GM12878 (cell line): ENCODE measurements around the gene AKAP5. TPM values are rescaled to one million over a fixed set of nuclear protein-coding genes. Genes with fewer than 3 reads are reported as not detected.

Source experiments
- ATAC-seq: fragments of 200-7000 bp; cut with Tn5 transposase; 3 replicates; pipeline ENCODE4 v1.9.1; 2020; ENCODE audit warnings: mild to moderate bottlenecking, moderate library complexity
- BruUV-seq: library from RNA; stranded (reverse); fragments of 400-500 nt; replicated peaks from 2 replicates; lab custom pipeline; 2021; lab: Mats Ljungman, UMichigan
- CTCF ChIA-PET: fragments of 300-600 bp; sonication (Branson Sonifier 250); formaldehyde crosslinking; extraction: SDS; loops from one replicate; lab custom pipeline; 2021; ENCODE audit warnings: inconsistent platforms; lab: Yijun Ruan, JAX
- POLR2A ChIA-PET: fragments of 350-600 bp; formaldehyde crosslinking; extraction: SDS; loops from one replicate; lab custom pipeline; 2021; ENCODE audit warnings: inconsistent platforms; lab: Charles Lee
- RAD21 ChIA-PET: fragments of 300-600 bp; sonication (Branson Sonifier 250); formaldehyde crosslinking; loops from one replicate; lab custom pipeline; 2023; ENCODE audit warnings: antibody characterized with exemption; ENCODE audit not compliant: unreplicated experiment; lab: Charles Lee
- SMC1A ChIA-PET: fragments of 300-600 bp; sonication (Branson Sonifier 250); formaldehyde crosslinking; loops from one replicate; lab custom pipeline; 2023; ENCODE audit not compliant: unreplicated experiment, uncharacterized antibody; lab: Charles Lee
- DNase-seq: peaks from one replicate; pipeline ENCODE4 v3.0.0-alpha.2; 2011; ENCODE audit warnings: low read depth, low spot score
- FAIRE-seq: peaks from 3 replicates; lab custom pipeline; 2011; peaks lifted over from hg19 to GRCh38; lab: Jason Lieb, UNC
- H2AFZ ChIP-seq: 2 replicates; pipeline ENCODE4 v1.6.0; 2011; ENCODE audit warnings: low read depth, low read length, control low read depth; ENCODE audit not compliant: control insufficient read depth
- H3K27ac ChIP-seq: 2 replicates; pipeline ENCODE4 v1.5.1; 2011; ENCODE audit warnings: control low read depth; ENCODE audit not compliant: control insufficient read depth, insufficient read depth
- H3K27me3 ChIP-seq, 2 experiments: replicated peaks in 1 of 2; 2 replicates each; pipeline versions ENCODE4 v1.6.0 to v1.6.1; 2011; ENCODE audit warnings: low read length in 1 of 2; ENCODE audit not compliant: control insufficient read depth in 2 of 2, insufficient read depth in 2 of 2
- H3K36me3 ChIP-seq, 2 experiments: 2 replicates each; pipeline ENCODE4 v1.5.1; 2011; ENCODE audit warnings: low read length in 1 of 2; ENCODE audit not compliant: control insufficient read depth in 2 of 2, insufficient read depth in 2 of 2
- H3K4me1 ChIP-seq: 2 replicates; pipeline ENCODE4 v1.6.1; 2011; ENCODE audit warnings: mild to moderate bottlenecking, low read length, moderate library complexity, mixed read lengths; ENCODE audit not compliant: control insufficient read depth, insufficient read depth
- H3K4me2 ChIP-seq: 2 replicates; pipeline ENCODE4 v1.6.0; 2011; ENCODE audit warnings: control low read depth; ENCODE audit not compliant: control insufficient read depth, insufficient read depth
- H3K4me3 ChIP-seq: fragments of 200-600 bp; sonication (generic); 2 replicates; pipeline ENCODE4 v1.5.1; 2016
- H3K79me2 ChIP-seq: 2 replicates; pipeline ENCODE4 v1.6.0; 2011; ENCODE audit warnings: low read length; ENCODE audit not compliant: control insufficient read depth, insufficient read depth
- H3K9ac ChIP-seq: 2 replicates; pipeline ENCODE4 v1.8.0; 2011; ENCODE audit warnings: low read length, control low read depth, mixed read lengths; ENCODE audit not compliant: control insufficient read depth, insufficient read depth
- H3K9me3 ChIP-seq: replicated peaks from 3 replicates; pipeline ENCODE4 v1.5.1; 2011; ENCODE audit warnings: mild to moderate bottlenecking, low read length; ENCODE audit not compliant: control insufficient read depth, insufficient read depth
- H4K20me1 ChIP-seq: 2 replicates; pipeline ENCODE4 v1.6.0; 2011; ENCODE audit not compliant: control insufficient read depth, insufficient read depth
- POLR2AphosphoS5 ChIP-seq: IDR thresholded peaks from 2 replicates; pipeline ENCODE4 v1.6.1; 2011; ENCODE audit warnings: mild to moderate bottlenecking, low read length, inconsistent platforms
- SMAD5 ChIP-seq: IDR thresholded peaks from 2 replicates; pipeline ENCODE4 v1.6.1; 2016; ENCODE audit warnings: antibody characterized with exemption, low read depth
- WGBS: methylation state at CpG from one replicate; pipeline ENCODE4 v1.1.6; 2016; ENCODE audit warnings: low lambda C conversion rate; ENCODE audit not compliant: insufficient replicate concordance, insufficient coverage; ENCODE audit errors: missing lambda C conversion rate; 5-methylcytosine and 5-hydroxymethylcytosine counted together
- in situ Hi-C: fragments of 300-500 bp; cut with MboI; formaldehyde crosslinking; loops from 9 replicates; pipeline ENCODE4 v1.14.3; 2018; ENCODE audit warnings: mixed read lengths
- intact Hi-C: fragments of 100-400 bp; cut with micrococcal nuclease; formaldehyde crosslinking; loops from one replicate; pipeline ENCODE4 v1.14.2; 2022; ENCODE audit not compliant: unreplicated experiment
- polyA plus RNA-seq, 11 experiments: library from polyadenylated mRNA; depleted of rRNA in 4 of 11; unstranded in 6 of 11; stranded (reverse) in 5 of 11; fragments of >200 nt; fragmentation: Nextera tagmentation in 4 of 11; fragmentation: Illumina TruSeq in 1 of 11; extraction: Ambion mirVana in 4 of 11; extraction: Trizol in 1 of 11; gene quantifications; 1 replicate in 1 of 11; 2 replicates in 10 of 11; pipeline versions ENCODE4 v1.2.1 to v1.2.3, GENCODE V29; 2011 to 2016; ENCODE audit warnings: inconsistent platforms in 2 of 11, missing spikeins in 2 of 11, low read depth in 1 of 11
- total RNA-seq, 4 experiments: library from RNA; depleted of rRNA in 3 of 4; stranded (reverse); fragments of >200 nt in 3 of 4; fragmentation: Illumina TruSeq in 1 of 4; extraction: Trizol in 1 of 4; gene quantifications; 2 replicates each; pipeline versions ENCODE4 v1.2.1 to v1.2.3, GENCODE V29; 2013 to 2021
- TF ChIP-seq, protein P1 (sequence below): IDR thresholded peaks from 2 replicates; pipeline ENCODE4 v1.6.1; 2011; ENCODE audit warnings: low read depth, low read length, improper control_type of control experiment, borderline replicate concordance
- TF ChIP-seq, protein P2 (sequence below): fragments of 450-650 bp; IDR thresholded peaks from 2 replicates; pipeline ENCODE4 v1.6.1; 2017; ENCODE audit warnings: mild to moderate bottlenecking, low read depth, inconsistent platforms; ENCODE audit not compliant: poor library complexity, severe bottlenecking

The AKAP5 gene
- total and polyA plus RNA-seq, 10 of the 15 experiments (the other 5 are each of a cell fraction or from before 2014, with no cell fraction given) = 0.45 to 5.1 (median 1.7) TPM

DNA sequence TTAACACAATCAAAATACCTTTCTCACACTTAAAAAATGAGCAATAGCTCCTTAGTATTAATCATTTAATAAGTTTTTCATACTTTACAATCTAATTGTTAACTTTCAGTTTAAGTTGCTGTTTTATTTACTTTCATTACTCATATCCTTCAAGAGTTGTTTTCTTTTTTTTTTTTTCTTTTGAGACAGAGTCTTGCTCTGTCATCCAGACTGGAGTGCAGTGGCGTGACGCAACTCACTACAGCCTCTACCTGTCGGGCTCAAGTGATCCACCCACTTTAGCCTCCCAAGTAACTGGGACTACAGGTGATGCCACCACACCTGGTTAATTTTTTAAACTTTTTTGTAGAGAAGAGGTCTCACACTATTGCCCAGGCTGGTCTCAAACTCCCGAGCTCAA, 55.4 kb downstream of the AKAP5 start (continued):
- TF ChIP-seq, protein P1, sequence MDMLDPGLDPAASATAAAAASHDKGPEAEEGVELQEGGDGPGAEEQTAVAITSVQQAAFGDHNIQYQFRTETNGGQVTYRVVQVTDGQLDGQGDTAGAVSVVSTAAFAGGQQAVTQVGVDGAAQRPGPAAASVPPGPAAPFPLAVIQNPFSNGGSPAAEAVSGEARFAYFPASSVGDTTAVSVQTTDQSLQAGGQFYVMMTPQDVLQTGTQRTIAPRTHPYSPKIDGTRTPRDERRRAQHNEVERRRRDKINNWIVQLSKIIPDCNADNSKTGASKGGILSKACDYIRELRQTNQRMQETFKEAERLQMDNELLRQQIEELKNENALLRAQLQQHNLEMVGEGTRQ = no peak

DNA sequence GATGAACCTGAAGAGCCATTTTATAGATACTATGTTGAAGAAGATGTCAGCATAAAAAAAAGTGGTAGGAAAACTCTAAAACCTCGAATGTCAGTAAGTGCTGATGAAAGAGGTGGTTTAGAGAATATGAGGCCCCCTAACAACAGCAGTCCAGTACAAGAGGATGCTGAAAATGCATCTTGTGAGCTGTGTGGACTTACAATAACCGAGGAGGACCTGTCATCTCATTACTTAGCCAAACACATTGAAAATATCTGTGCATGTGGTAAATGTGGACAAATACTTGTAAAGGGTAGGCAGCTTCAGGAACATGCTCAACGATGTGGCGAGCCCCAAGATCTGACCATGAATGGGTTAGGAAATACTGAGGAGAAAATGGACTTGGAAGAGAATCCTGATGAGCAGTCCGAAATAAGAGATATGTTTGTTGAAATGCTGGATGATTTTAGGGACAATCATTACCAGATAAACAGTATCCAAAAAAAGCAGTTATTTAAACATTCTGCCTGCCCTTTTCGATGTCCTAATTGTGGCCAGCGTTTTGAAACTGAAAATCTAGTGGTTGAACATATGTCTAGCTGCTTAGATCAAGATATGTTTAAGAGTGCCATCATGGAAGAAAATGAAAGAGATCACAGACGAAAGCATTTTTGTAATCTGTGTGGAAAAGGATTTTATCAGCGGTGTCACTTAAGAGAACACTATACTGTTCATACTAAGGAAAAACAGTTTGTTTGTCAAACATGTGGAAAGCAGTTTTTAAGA, 57.5 kb downstream of the AKAP5 start:
- Histone ChIP-seq H3K4me2 (no peak overlapping the region), H3K9me3 (no peaks in the 10 kb centered on the region), H3K36me3 (peaks cover 6 to 27% of the 10 kb centered on the region in 2 experiments), H4K20me1 (no peaks in the 10 kb centered on the region), H3K27ac (no peak overlapping the region), H3K79me2 (peaks cover 41% of the 10 kb centered on the region), H3K4me3 (no peak overlapping the region), H3K27me3 (no peaks in the 10 kb centered on the region), H2AFZ (no peak overlapping the region), H3K4me1 (no peaks in the 10 kb centered on the region), H3K9ac (no peak overlapping the region)
- ChIA-PET POLR2A (interaction anchor here (0.6 kb wide), 1 partner anchor 17 kb away, joined by 3 read pairs; no protein-coding TSS in a partner anchor), RAD21 (no interaction called here), CTCF (interaction anchor here (1.5 to 5.4 kb wide), 6 partner anchors 12 to 219 kb away, joined by 3 to 37 read pairs (median 4); no protein-coding TSS in a partner anchor), SMC1A (interaction anchor here (0.8 to 2.6 kb wide), 6 partner anchors 8 to 25 kb away, joined by 3 to 14 read pairs (median 8); no protein-coding TSS in a partner anchor)
- in situ Hi-C loops = no loop called here
- DNase-seq = no peak
- FAIRE-seq = no peak
- TF ChIP-seq SMAD5 (no peak), POLR2AphosphoS5 (peak; percentile 50; the same call in 1 of the 2 replicates)
- TF ChIP-seq, protein P2, sequence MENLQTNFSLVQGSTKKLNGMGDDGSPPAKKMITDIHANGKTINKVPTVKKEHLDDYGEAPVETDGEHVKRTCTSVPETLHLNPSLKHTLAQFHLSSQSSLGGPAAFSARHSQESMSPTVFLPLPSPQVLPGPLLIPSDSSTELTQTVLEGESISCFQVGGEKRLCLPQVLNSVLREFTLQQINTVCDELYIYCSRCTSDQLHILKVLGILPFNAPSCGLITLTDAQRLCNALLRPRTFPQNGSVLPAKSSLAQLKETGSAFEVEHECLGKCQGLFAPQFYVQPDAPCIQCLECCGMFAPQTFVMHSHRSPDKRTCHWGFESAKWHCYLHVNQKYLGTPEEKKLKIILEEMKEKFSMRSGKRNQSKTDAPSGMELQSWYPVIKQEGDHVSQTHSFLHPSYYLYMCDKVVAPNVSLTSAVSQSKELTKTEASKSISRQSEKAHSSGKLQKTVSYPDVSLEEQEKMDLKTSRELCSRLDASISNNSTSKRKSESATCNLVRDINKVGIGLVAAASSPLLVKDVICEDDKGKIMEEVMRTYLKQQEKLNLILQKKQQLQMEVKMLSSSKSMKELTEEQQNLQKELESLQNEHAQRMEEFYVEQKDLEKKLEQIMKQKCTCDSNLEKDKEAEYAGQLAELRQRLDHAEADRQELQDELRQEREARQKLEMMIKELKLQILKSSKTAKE = no peak
- TSS peak; percentile 50 for BruUV-seq
- WGBS = 82% methylated on average over 9 of the region's 9 CpGs
- ATAC-seq = no peak; the same call in 1 of the 3 replicates
- intact Hi-C loops = no loop called here

Other genes starting within 250 kb of the AKAP5 start
- gene ESR2, start 171.1 kb upstream of the AKAP5 start, total RNA-seq (2014; rRNA removed) = 1.0 and 1.1 TPM in 2 replicates
- gene ESR2, start 171.1 kb upstream of the AKAP5 start, total RNA-seq (2014; rRNA removed; fragmentation: Illumina TruSeq; extraction: Trizol) = 0.85 and 1.1 TPM in 2 replicates
- 1.1 and 1.6 TPM in 2 replicates for gene ESR2, start 171.1 kb upstream of the AKAP5 start, total RNA-seq (2021)
- gene ESR2, start 171.1 kb upstream of the AKAP5 start, polyA plus RNA-seq (2011; rRNA removed) = 2.6 TPM in 2 replicates
- gene ESR2, start 171.1 kb upstream of the AKAP5 start, polyA plus RNA-seq (2014; fragmentation: Illumina TruSeq; extraction: Trizol) = 0.54 and 0.76 TPM in 2 replicates
- under 1 TPM; 0.29 to 0.31 TPM for gene ESR2, start 171.1 kb upstream of the AKAP5 start, polyA plus RNA-seq (2014; fragmentation: Nextera tagmentation; extraction: Ambion mirVana)
- gene ESR2, start 171.1 kb upstream of the AKAP5 start, polyA plus RNA-seq (2014; rRNA removed) = 1.0 and 1.3 TPM in 2 replicates
- gene ESR2, start 171.1 kb upstream of the AKAP5 start, polyA plus RNA-seq (2016; fragmentation: Nextera tagmentation; extraction: Ambion mirVana) = under 1 TPM; 0.44 to 0.59 TPM
- gene MTHFD1, start 77.1 kb upstream of the AKAP5 start, total RNA-seq (2014; rRNA removed) = 153 and 160 TPM in 2 replicates
- 114 and 123 TPM in 2 replicates for gene MTHFD1, start 77.1 kb upstream of the AKAP5 start, total RNA-seq (2014; rRNA removed; fragmentation: Illumina TruSeq; extraction: Trizol)
- gene MTHFD1, start 77.1 kb upstream of the AKAP5 start, total RNA-seq (2021) = 237 and 261 TPM in 2 replicates
- 81.9 and 99.3 TPM in 2 replicates for gene MTHFD1, start 77.1 kb upstream of the AKAP5 start, polyA plus RNA-seq (2011; rRNA removed)
- 210 TPM in 2 replicates for gene MTHFD1, start 77.1 kb upstream of the AKAP5 start, polyA plus RNA-seq (2014; fragmentation: Illumina TruSeq; extraction: Trizol)
- 100 to 1,000 TPM; 140 to 177 TPM for gene MTHFD1, start 77.1 kb upstream of the AKAP5 start, polyA plus RNA-seq (2014; fragmentation: Nextera tagmentation; extraction: Ambion mirVana)
- 169 and 181 TPM in 2 replicates for gene MTHFD1, start 77.1 kb upstream of the AKAP5 start, polyA plus RNA-seq (2014; rRNA removed)
- 100 to 1,000 TPM; 301 to 310 TPM for gene MTHFD1, start 77.1 kb upstream of the AKAP5 start, polyA plus RNA-seq (2016; fragmentation: Nextera tagmentation; extraction: Ambion mirVana)
- gene ZBTB25, start 38.3 kb downstream of the AKAP5 start, total RNA-seq (2014; rRNA removed) = 8.8 and 11.2 TPM in 2 replicates
- gene ZBTB25, start 38.3 kb downstream of the AKAP5 start, total RNA-seq (2014; rRNA removed; fragmentation: Illumina TruSeq; extraction: Trizol) = 9.6 and 10.0 TPM in 2 replicates
- gene ZBTB25, start 38.3 kb downstream of the AKAP5 start, total RNA-seq (2021) = 10.9 and 12.5 TPM in 2 replicates
- 33.9 and 34.0 TPM in 2 replicates for gene ZBTB25, start 38.3 kb downstream of the AKAP5 start, polyA plus RNA-seq (2011; rRNA removed)
- gene ZBTB25, start 38.3 kb downstream of the AKAP5 start, polyA plus RNA-seq (2014; fragmentation: Illumina TruSeq; extraction: Trizol) = 9.8 and 10.7 TPM in 2 replicates
- gene ZBTB25, start 38.3 kb downstream of the AKAP5 start, polyA plus RNA-seq (2014; fragmentation: Nextera tagmentation; extraction: Ambion mirVana) = 1 to 10 TPM; 4.1 to 5.6 TPM
- gene ZBTB25, start 38.3 kb downstream of the AKAP5 start, polyA plus RNA-seq (2014; rRNA removed) = 7.0 and 7.8 TPM in 2 replicates
- gene ZBTB25, start 38.3 kb downstream of the AKAP5 start, polyA plus RNA-seq (2016; fragmentation: Nextera tagmentation; extraction: Ambion mirVana) = 10 to 100 TPM; 11.2 to 13.9 TPM
- gene ZBTB1, start 39.3 kb downstream of the AKAP5 start, total RNA-seq (2014; rRNA removed) = 29.1 and 34.2 TPM in 2 replicates
- gene ZBTB1, start 39.3 kb downstream of the AKAP5 start, total RNA-seq (2014; rRNA removed; fragmentation: Illumina TruSeq; extraction: Trizol) = 53.8 and 53.9 TPM in 2 replicates
- gene ZBTB1, start 39.3 kb downstream of the AKAP5 start, total RNA-seq (2021) = 49.1 and 49.3 TPM in 2 replicates
- gene ZBTB1, start 39.3 kb downstream of the AKAP5 start, polyA plus RNA-seq (2011; rRNA removed) = 127 and 195 TPM in 2 replicates
- 58.9 and 83.2 TPM in 2 replicates for gene ZBTB1, start 39.3 kb downstream of the AKAP5 start, polyA plus RNA-seq (2014; fragmentation: Illumina TruSeq; extraction: Trizol)
- gene ZBTB1, start 39.3 kb downstream of the AKAP5 start, polyA plus RNA-seq (2014; fragmentation: Nextera tagmentation; extraction: Ambion mirVana) = 10 to 100 TPM; 12.3 to 18.0 TPM
- gene ZBTB1, start 39.3 kb downstream of the AKAP5 start, polyA plus RNA-seq (2014; rRNA removed) = 35.5 and 42.6 TPM in 2 replicates
- 10 to 100 TPM; 36.2 to 37.5 TPM for gene ZBTB1, start 39.3 kb downstream of the AKAP5 start, polyA plus RNA-seq (2016; fragmentation: Nextera tagmentation; extraction: Ambion mirVana)
- gene HSPA2, start 75.2 kb downstream of the AKAP5 start, total RNA-seq (2014; rRNA removed) = 0.87 and 0.96 TPM in 2 replicates
- gene HSPA2, start 75.2 kb downstream of the AKAP5 start, total RNA-seq (2014; rRNA removed; fragmentation: Illumina TruSeq; extraction: Trizol) = 0.37 and 0.54 TPM in 2 replicates
- gene HSPA2, start 75.2 kb downstream of the AKAP5 start, total RNA-seq (2021) = 1.1 and 1.4 TPM in 2 replicates
- gene HSPA2, start 75.2 kb downstream of the AKAP5 start, polyA plus RNA-seq (2011; rRNA removed) = 0.26 TPM in 2 replicates
- gene HSPA2, start 75.2 kb downstream of the AKAP5 start, polyA plus RNA-seq (2014; fragmentation: Illumina TruSeq; extraction: Trizol) = 0.25 and 0.28 TPM in 2 replicates
- under 1 TPM; 0.02 to 0.03 TPM for gene HSPA2, start 75.2 kb downstream of the AKAP5 start, polyA plus RNA-seq (2014; fragmentation: Nextera tagmentation; extraction: Ambion mirVana)
- gene HSPA2, start 75.2 kb downstream of the AKAP5 start, polyA plus RNA-seq (2014; rRNA removed) = 0.65 and 0.77 TPM in 2 replicates
- 1 to 10 TPM; 1.0 to 1.2 TPM for gene HSPA2, start 75.2 kb downstream of the AKAP5 start, polyA plus RNA-seq (2016; fragmentation: Nextera tagmentation; extraction: Ambion mirVana)
- not detected in 2 replicates for gene PPP1R36, start 84.5 kb downstream of the AKAP5 start, total RNA-seq (2014; rRNA removed)
- gene PPP1R36, start 84.5 kb downstream of the AKAP5 start, total RNA-seq (2014; rRNA removed; fragmentation: Illumina TruSeq; extraction: Trizol) = 0.13 TPM in 1 of 2 replicates, not detected in the other
- not detected in 2 replicates for gene PPP1R36, start 84.5 kb downstream of the AKAP5 start, total RNA-seq (2021)
- gene PPP1R36, start 84.5 kb downstream of the AKAP5 start, polyA plus RNA-seq (2011; rRNA removed) = 0.12 and 0.14 TPM in 2 replicates
- gene PPP1R36, start 84.5 kb downstream of the AKAP5 start, polyA plus RNA-seq (2014; fragmentation: Illumina TruSeq; extraction: Trizol) = not detected in 2 replicates
- gene PPP1R36, start 84.5 kb downstream of the AKAP5 start, polyA plus RNA-seq (2014; fragmentation: Nextera tagmentation; extraction: Ambion mirVana) = not detected
- not detected in 2 replicates for gene PPP1R36, start 84.5 kb downstream of the AKAP5 start, polyA plus RNA-seq (2014; rRNA removed)
- gene PPP1R36, start 84.5 kb downstream of the AKAP5 start, polyA plus RNA-seq (2016; fragmentation: Nextera tagmentation; extraction: Ambion mirVana) = not detected
- gene PLEKHG3, start 238.9 kb downstream of the AKAP5 start, total RNA-seq (2014; rRNA removed) = 0.05 TPM in 1 of 2 replicates, not detected in the other
- gene PLEKHG3, start 238.9 kb downstream of the AKAP5 start, total RNA-seq (2014; rRNA removed; fragmentation: Illumina TruSeq; extraction: Trizol) = not detected in 2 replicates
- 0.32 and 0.64 TPM in 2 replicates for gene PLEKHG3, start 238.9 kb downstream of the AKAP5 start, total RNA-seq (2021)
- gene PLEKHG3, start 238.9 kb downstream of the AKAP5 start, polyA plus RNA-seq (2011; rRNA removed) = 0.37 and 0.73 TPM in 2 replicates
- gene PLEKHG3, start 238.9 kb downstream of the AKAP5 start, polyA plus RNA-seq (2014; fragmentation: Illumina TruSeq; extraction: Trizol) = 0.03 TPM in 1 of 2 replicates, not detected in the other
- not detected for gene PLEKHG3, start 238.9 kb downstream of the AKAP5 start, polyA plus RNA-seq (2014; fragmentation: Nextera tagmentation; extraction: Ambion mirVana)
- 0.05 and 0.06 TPM in 2 replicates for gene PLEKHG3, start 238.9 kb downstream of the AKAP5 start, polyA plus RNA-seq (2014; rRNA removed)
- gene PLEKHG3, start 238.9 kb downstream of the AKAP5 start, polyA plus RNA-seq (2016; fragmentation: Nextera tagmentation; extraction: Ambion mirVana) = under 1 TPM in 1 of 2 experiments, not detected in 1; 0.07 TPM